Esophagus muscularis mucosa (tissue), 4 donors: ENCODE results near the gene SLC2A2. TPM values are rescaled to one million over a fixed set of nuclear protein-coding genes. Genes with fewer than 3 reads are reported as not detected.

Experiments
- DNase-seq: peaks from one replicate; pipeline ENCODE4 v3.0.0-alpha.2; 2017; ENCODE audit errors: extremely low spot score
- H3K27ac ChIP-seq, 4 donors: fragments of 200-600 bp; sonication (generic); replicated peaks in 1 of 4; 1 replicate in 3 of 4; 2 replicates in 1 of 4; pipeline ENCODE4 v1.5.1; 2016 to 2019; ENCODE audit warnings: mild to moderate bottlenecking in 1 of 4
- H3K27me3 ChIP-seq, 4 donors: fragments of 200-600 bp; sonication (generic); one replicate each; pipeline versions ENCODE4 v1.5.1 to v1.6.0; 2016 to 2019
- H3K36me3 ChIP-seq, 4 donors: fragments of 200-600 bp; sonication (generic); one replicate each; pipeline ENCODE4 v1.5.1; 2016 to 2019
- H3K4me1 ChIP-seq, 4 donors: fragments of 200-600 bp; sonication (generic); one replicate each; pipeline ENCODE4 v1.5.1; 2016 to 2019
- H3K4me3 ChIP-seq, 4 donors: fragments of 200-600 bp; sonication (generic); 1 replicate in 2 of 4; 2 replicates in 2 of 4; pipeline ENCODE4 v1.5.1; 2016 to 2019; ENCODE audit warnings: mild to moderate bottlenecking in 4 of 4, moderate library complexity in 1 of 4
- H3K9me3 ChIP-seq, 4 donors: fragments of 200-600 bp; sonication (generic); 1 replicate in 3 of 4; 2 replicates in 1 of 4; pipeline ENCODE4 v1.5.1; 2016 to 2019
- EP300 ChIP-seq: sonication (generic); formaldehyde crosslinking; IDR thresholded peaks from one replicate; pipeline ENCODE4 v1.6.1; 2017; ENCODE audit warnings: antibody characterized with exemption
- POLR2A ChIP-seq: fragments of 450-650 bp; IDR thresholded peaks from one replicate; pipeline ENCODE4 v1.6.1; 2017; ENCODE audit warnings: antibody characterized with exemption, moderate library complexity, mild to moderate bottlenecking, low read depth
- POLR2AphosphoS5 ChIP-seq, 2 donors: sonication (generic); formaldehyde crosslinking; IDR thresholded peaks; one replicate each; pipeline ENCODE4 v1.6.1; 2017; ENCODE audit warnings: antibody characterized with exemption in 2 of 2
- WGBS: methylation state at CpG from one replicate; pipeline ENCODE4 v1.1.5; 2018; 5-methylcytosine and 5-hydroxymethylcytosine counted together
- intact Hi-C: fragments of 100-400 bp; cut with DNase I; formaldehyde crosslinking; loops from one replicate; pipeline ENCODE4 v1.15.1; 2023
- total RNA-seq, 4 donors: library from RNA; depleted of rRNA; stranded (reverse); fragments of >200 nt; gene quantifications; one replicate each; pipeline versions ENCODE4 v1.1.0 to v1.2.1, GENCODE V29; 2016
- TF ChIP-seq, protein P1 (sequence below), 3 experiments: fragments of 200-600 bp in 2 of 3; fragments of 450-650 bp in 1 of 3; sonication (generic) in 2 of 3; IDR thresholded peaks; one replicate each; pipeline ENCODE4 v1.5.1; 2017 to 2019; ENCODE audit warnings: antibody characterized with exemption in 3 of 3, mild to moderate bottlenecking in 2 of 3, moderate library complexity in 1 of 3

The SLC2A2 gene
- total RNA-seq, 4 donors from 2014 or later = not detected

DNA sequence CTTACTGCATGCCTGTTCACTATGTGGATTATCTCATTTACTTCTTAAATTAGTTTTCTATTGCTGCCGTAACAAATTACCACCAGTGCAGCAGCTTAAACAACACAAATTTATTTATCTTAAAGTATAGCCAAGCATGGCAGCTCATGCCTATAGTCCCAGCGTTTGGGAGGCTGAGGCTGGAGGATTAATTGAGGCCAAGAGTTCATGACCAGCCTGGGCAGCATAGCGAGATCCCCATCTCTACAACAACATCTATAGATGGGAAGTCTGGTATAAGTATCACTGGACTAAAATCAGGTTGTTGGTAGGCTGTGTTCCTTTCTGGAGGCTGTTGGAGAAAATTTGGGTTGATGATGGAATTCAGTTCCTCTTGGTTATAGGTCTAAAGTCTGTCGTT, 5.1 kb downstream of the SLC2A2 start:
- Histone ChIP-seq H3K36me3 (no peaks in the 10 kb centered on the region), H3K4me1 (no peaks in the 10 kb centered on the region), H3K27ac (no peak overlapping the region), H3K4me3 (no peak overlapping the region), H3K9me3 (no peaks in the 10 kb centered on the region), H3K27me3 (no peaks in the 10 kb centered on the region)
- TF ChIP-seq, protein P1, sequence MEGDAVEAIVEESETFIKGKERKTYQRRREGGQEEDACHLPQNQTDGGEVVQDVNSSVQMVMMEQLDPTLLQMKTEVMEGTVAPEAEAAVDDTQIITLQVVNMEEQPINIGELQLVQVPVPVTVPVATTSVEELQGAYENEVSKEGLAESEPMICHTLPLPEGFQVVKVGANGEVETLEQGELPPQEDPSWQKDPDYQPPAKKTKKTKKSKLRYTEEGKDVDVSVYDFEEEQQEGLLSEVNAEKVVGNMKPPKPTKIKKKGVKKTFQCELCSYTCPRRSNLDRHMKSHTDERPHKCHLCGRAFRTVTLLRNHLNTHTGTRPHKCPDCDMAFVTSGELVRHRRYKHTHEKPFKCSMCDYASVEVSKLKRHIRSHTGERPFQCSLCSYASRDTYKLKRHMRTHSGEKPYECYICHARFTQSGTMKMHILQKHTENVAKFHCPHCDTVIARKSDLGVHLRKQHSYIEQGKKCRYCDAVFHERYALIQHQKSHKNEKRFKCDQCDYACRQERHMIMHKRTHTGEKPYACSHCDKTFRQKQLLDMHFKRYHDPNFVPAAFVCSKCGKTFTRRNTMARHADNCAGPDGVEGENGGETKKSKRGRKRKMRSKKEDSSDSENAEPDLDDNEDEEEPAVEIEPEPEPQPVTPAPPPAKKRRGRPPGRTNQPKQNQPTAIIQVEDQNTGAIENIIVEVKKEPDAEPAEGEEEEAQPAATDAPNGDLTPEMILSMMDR (IDR thresholded peaks at IDR 0.05) = no peak
- TF ChIP-seq EP300 (no peak), POLR2AphosphoS5 (IDR thresholded peaks at IDR 0.05) (no peak), POLR2A (no peak)
- WGBS = 89% methylated on average over 4 of the region's 4 CpGs
- DNase-seq = no peak
- intact Hi-C loops = no loop called here

DNA sequence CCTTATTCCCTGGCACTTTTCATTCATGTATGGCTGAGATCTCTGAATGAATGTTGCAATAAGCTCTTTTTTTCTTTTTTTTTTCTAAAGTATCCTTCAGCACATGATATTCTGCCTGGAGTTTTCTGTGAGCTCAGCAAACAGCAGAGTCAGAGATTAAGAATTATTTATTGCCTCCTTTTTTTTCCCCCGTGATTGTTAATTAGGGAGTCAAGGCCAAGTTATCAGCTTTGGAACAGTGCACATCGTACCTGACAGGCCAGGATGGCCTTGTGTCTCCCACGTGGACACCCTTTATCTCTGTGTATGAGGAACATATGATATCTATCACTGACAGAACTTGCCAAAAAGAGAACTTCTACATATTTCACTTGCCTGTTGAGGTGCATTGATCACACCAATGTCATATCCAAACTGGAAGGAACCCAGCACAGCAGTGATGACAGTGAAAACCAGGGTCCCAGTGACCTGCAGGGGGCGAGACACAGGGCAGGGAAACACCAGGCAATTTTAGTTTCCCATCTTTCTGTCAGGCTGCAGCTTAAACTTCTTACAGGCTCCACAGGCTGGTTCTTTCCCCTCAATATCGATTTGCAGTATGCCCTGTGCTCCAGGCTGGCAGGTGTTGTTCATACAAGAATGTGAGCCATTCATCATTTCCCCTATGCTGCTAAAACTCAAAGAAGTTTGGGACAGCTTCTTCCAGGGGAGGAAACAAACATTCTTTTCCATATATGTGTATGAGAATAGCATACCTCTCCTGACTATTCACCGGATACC, 8.2 kb downstream of the SLC2A2 start:
- Histone ChIP-seq H3K27ac (no peak overlapping the region), H3K36me3 (no peaks in the 10 kb centered on the region), H3K4me3 (no peak overlapping the region), H3K9me3 (no peaks in the 10 kb centered on the region), H3K27me3 (no peaks in the 10 kb centered on the region), H3K4me1 (no peaks in the 10 kb centered on the region)
- no peak for DNase-seq
- TF ChIP-seq POLR2AphosphoS5 (IDR thresholded peaks at IDR 0.05) = no peak
- TF ChIP-seq EP300 = no peak
- TF ChIP-seq POLR2A = no peak
- TF ChIP-seq, protein P1 (IDR thresholded peaks at IDR 0.05) = no peak
- WGBS = 47% methylated on average over 5 of the region's 6 CpGs
- intact Hi-C loops = no loop called here

- 89% methylated on average over 5 of the region's 5 CpGs for WGBS
- Histone ChIP-seq H3K27me3 (no peaks in the 10 kb centered on the region), H3K36me3 (no peaks in the 10 kb centered on the region), H3K4me1 (no peaks in the 10 kb centered on the region), H3K9me3 (no peaks in the 10 kb centered on the region), H3K4me3 (no peak overlapping the region), H3K27ac (no peak overlapping the region)
- TF ChIP-seq POLR2AphosphoS5 (IDR thresholded peaks at IDR 0.05) (no peak), POLR2A (no peak), EP300 (no peak)
- TF ChIP-seq, protein P1 (IDR thresholded peaks at IDR 0.05) = no peak
- DNase-seq = no peak
- intact Hi-C loops = no loop called here
These were observed 12.4 kb downstream of the SLC2A2 start for GRCh38 chr3:171013822-171014748.

DNA sequence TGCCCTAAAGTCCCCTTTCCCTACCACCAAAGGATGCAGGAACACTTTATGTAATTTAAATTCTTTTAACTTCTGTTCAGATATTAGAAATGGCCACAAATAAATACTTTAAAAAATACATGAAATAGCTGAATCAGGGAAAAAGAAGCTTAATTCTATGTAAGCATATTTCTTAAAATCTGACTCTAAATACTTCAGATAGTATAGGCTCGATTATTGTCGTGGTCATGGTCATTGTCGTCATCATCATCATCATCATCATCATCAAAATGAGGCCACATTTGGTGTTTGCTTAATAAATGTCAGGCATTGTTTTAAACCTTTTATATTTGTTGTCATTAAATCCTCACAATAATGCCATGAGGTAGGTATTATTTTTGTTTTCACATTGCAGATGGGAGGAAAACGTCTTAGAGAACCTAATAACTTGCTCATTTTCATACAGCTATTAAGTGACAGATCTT, 14.6 kb downstream of the SLC2A2 start:
- Histone ChIP-seq H3K27ac (no peak overlapping the region), H3K4me3 (no peak overlapping the region), H3K36me3 (no peaks in the 10 kb centered on the region), H3K4me1 (no peaks in the 10 kb centered on the region), H3K9me3 (no peaks in the 10 kb centered on the region), H3K27me3 (no peaks in the 10 kb centered on the region)
- WGBS = 91% methylated on average over 4 of the region's 4 CpGs
- intact Hi-C loops = no loop called here
- no peak for DNase-seq
- TF ChIP-seq POLR2AphosphoS5 (IDR thresholded peaks at IDR 0.05) = no peak
- TF ChIP-seq, protein P1 (IDR thresholded peaks at IDR 0.05) = no peak
- no peak for TF ChIP-seq POLR2A
- no peak for TF ChIP-seq EP300
